NCI-H2227 (cell line): ENCODE measurements around the gene PPP1R15B.

Experiments
- DNase-seq: peaks from one replicate; lab custom pipeline; 2025; ENCODE audit not compliant: unreplicated experiment; lab: John Stamatoyannopoulos, UW

The PPP1R15B gene

DNA sequence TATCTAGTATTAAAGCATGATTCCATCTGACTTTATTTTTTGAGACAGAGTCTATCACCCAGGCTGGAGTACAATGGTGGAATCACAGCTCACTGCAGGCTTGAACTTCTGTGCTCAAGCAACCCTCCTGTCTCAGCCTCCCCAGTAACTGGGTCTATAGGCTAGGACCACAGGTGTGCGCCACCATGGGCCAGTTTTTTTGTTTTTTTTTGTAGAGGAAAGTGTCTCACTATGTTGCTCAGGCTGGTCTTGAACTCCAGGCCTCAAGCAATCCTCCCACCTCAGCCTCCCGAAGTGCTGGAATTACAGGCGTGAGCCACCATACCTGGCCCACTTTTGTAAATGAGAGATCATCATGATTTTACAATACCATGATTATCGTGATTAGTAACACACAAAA lies 9.2 kb downstream of the PPP1R15B start:
- no peak for DNase-seq

DNA sequence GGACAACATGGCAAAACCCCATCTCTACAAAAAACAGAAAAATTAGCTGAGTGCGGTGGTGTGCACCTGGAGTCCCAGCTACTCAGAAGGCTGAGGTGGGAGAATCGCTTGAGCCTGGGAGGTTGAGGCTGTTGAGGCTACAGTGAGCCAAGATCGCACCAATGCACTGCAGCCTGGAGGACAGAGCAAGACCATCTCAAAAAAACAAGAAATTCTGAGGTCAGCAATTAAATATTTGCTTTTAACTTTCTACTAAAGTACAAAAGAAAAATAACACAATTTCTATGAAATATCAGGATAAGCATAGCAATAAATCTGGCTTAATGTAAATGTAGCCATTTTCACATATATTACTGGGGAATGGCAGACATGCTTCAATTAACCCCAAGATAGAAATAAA lies 9.9 kb downstream of the PPP1R15B start:
- no peak for DNase-seq

DNA sequence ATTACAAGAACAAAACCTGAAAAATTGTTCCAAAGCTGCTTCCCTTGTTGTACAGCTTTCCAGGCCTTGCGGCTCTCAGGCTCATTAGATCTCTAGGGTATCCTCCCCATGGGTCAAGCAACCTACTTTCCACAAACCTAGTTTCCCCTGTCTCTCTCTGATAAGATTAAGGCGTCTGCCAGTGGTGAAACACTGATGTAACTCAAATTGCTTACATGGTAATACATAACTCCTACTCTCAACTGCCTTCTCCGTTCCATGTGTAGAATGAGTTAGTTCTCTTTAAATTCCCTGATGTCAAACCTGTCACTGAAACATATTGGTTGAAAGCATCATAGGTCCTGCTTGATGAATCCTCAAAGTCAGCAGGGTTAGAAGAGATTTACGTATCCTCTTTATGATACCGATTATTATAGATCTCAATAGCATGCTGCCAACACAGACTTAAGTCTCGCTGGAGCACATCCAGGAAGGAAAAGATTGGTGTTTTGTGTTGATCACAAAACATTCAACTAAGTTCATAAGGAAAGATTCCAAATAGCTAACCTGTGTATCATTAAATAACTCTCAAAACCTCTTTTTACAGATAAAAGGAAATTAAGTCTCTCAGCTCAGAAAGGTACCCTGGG lies 10.6 kb downstream of the PPP1R15B start:
- no peak for DNase-seq

DNA sequence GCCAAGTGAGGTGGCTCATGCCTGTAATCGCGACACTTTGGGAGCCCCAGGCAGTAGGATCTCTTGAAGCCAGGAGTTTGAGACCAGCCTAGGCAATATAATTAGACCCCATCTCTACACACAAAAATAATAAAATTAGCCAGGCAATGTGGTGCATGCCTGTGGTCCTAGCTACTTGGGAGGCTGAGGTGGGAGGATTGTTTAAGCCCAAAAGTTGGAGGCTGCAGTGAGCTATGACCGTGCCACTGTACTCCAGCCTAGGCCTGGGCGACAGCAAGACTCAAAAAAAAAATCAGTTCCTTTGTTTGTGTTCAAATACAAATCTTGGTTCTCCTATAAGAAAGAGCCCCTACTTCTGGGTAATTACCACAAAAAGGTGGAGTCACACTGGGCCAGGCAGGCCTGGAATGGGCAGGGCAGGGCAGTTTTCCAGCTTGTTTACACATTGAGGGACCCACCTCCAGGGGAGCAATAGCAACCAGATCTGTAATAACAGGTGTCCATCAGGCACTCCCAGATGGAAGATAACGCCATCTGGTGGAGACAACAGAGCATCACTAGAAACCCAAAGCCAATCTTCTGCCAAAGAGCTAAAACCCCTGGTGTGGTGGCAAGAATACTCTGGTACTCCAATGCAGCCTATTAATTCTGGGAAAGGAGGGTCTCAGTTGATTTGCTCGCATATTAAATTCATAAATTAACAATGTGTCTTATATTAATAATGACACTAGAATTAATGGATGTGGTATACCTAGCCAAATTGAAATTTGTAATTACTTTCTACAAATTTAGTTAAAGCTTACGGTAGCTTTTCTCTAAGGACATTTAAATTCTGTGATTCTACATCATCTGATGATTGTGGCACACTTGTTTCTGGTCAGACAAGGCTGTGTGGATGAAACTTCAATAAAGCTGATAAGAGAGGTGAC lies 13.2 kb downstream of the PPP1R15B start:
- DNase-seq: peak; percentile 92

DNA sequence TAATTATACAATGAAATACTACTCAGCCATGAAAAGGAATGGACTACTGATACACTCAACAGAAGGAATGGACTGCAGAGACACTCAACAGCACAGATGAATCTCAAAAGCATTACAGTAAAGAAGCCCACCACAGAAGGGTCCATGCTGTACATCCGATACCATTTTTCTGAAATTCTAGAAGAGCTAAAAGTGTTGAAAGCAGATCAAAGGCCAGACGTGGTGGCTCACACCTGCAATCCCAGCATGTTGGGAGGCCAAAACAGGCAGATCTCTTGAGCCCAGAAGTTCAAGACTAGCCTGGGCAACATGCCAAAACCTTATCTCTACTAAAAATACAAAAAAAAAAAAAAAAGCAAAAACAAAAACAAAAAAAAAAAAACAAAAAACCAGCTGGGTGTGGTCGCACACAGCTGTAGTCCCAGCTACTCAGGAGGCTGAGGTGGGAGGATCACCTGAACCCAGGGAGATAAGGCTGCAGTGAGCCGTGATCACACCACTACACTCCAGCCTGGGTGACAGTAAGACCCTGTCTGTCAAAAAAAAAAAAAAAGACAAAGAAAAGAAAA lies 15.5 kb downstream of the PPP1R15B start:
- DNase-seq: no peak

DNA sequence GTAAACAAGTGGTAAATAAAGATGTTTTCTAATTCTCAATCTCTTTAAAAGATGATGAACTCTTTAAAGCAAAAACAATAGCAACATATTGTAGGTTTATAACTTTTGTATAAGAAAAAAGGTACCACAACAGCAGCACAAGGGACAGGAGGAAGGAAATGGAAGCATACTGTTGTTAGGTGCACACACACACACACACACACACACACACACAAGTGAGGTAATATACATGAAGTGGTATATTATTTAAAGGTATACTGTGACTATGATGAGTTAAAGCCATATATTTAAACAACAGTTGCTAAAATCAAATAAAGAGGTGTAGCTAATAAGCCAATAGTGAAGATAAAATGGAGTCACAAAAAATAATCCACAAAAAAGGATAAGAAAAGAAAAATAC lies 20.0 kb downstream of the PPP1R15B start:
- no peak for DNase-seq

DNA sequence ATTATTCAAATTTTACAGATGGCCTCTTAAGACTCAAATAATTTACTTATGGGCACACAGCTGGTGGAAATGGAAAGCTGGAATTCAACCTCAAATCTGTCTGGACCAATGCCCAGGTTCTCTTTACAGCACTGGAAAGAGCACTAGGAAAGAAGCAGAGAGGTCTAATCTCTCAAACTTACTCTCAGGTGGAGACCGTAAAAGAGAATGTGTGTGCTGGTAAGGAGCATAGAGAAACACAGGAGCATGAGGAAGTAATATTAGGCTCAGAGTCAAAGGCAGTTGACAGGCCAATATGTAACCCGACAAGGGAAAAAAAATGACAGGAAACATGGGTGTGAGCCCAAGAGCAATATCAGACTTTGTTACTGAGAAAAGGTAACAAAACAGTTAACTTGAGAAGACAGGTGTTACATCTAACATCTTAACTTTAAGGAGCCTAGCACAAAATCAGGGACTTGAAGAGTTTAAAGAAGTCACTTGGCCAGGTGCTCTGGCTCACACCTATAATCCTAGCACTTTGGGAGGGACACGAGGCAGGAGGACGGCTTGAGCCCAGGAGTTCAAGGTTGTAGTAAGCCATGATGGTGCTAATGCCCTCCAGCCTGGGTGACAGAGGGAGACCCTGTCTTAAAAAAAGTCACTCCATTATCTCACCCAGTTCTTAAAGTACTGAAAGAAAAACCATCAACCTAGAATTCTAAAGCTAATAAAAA lies 20.7 kb downstream of the PPP1R15B start:
- no peak for DNase-seq

DNA sequence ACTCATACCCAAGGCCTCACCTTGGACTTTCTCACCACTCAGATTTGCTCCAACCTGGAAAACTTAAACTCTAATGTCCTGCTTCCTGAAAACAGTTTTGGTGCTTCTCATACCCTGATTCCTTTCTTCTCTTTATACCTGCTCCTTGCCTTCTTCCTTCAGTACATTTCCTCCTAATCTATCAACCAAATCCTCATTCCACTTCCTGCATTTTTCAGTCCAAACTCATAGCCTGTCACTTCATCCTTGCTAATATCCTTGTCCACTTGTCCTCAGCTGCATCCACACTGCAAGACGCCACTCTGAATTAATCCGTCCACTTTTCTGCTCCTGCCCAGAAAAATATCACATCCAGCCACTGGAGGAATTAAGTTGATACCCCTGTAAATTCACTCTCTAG lies 25.9 kb downstream of the PPP1R15B start:
- DNase-seq: no peak

DNA sequence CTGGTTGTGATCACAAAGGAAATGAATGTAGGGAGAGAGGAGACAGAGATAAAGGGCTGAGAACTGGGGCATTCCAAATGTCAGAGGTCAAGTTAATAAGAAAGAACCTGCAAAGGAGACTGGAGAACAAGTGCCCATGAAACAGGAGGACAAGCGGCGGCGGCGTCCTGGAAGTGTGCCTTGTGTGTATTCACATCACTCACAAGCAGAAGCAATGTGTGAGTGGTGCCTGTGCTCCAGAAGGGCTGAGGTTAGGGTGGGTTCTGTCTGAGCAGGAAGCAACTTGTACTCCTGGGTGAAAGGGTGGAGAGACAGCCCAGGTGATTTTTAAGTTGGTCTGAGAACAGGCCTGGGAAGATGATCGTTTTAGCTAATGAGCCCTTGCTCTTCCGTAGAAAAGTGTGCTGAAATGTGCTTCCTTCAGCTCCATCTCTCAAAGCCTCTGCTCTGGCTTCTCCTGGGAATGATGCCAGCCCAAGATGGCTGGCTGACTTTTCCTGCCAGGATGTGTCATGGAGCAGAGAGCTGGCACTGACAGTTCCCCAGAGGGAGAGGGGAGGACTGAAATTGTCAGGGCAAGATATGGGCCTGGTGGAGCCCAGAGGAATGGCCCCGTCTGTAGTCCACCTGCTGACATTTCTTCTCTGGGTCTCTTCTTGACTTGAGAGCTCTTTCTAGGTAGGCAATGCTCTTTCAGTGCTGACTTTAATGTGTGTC lies 26.8 kb downstream of the PPP1R15B start:
- DNase-seq: no peak

DNA sequence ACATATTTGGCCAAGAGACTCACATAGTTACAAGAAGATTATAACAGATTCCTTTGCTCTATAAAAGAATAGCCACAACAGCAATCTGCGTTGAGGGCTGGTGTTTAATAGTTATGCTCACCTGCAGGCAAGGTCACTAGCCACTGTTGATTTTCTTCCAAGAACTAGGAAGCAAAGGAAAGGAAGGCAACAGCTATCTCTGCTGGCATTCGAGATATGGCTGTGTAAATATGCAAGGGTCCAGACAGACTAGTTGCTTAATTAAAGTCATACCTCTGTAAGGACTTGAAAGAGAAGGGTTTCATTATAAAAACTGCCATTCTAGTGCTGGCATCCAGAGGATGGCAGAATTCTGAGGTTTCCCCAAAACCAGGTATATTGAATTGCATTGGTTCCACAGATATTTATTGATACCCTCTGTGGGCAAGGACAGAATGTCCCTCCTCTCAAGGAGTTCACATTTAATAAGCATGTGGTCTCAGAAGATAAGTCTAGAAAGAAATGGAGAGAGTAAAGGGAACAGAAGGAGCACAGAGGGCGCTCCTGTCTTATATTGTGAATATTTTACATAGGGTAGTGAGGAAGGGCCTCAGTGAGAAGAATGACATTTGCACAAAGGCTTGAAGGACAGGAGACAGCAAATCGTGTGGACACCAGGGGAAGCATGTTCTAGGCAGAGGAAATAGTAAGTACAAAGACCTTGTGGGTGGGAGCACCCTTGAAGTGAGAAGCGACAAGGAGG lies 28.3 kb downstream of the PPP1R15B start:
- DNase-seq: no peak

- no peak for DNase-seq
These were observed 28.9 kb downstream of the PPP1R15B start for GRCh38 chr1:204382714-204383083.

DNA sequence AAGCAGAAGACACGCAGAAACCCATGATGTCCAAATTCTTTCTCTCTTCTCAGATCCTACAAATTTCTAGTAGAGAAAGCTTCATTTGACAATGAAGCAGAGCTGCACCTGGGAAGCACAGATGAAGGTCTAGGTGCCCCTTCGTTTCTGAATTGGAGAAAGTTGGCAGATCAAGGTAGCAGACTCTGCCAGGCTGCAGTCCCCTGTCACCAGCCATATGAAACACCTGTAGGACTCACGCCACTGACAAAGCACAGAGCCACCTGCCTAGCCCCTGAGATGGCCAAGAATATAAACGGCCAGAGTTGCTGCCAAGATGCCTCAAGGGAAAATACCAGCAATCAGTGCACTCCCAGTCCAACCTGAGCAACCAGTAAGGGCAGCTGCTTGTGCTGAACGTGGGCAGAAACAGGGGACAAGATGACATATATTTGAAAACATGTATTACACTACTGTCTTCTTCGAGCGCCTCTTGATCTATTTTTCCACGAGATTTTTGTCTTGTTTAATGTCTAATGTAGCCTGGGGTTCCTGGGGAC lies 31.3 kb downstream of the PPP1R15B start:
- no peak for DNase-seq

- peak; percentile 74 for DNase-seq
These were observed 33.6 kb downstream of the PPP1R15B start for GRCh38 chr1:204377800-204378668.

DNA sequence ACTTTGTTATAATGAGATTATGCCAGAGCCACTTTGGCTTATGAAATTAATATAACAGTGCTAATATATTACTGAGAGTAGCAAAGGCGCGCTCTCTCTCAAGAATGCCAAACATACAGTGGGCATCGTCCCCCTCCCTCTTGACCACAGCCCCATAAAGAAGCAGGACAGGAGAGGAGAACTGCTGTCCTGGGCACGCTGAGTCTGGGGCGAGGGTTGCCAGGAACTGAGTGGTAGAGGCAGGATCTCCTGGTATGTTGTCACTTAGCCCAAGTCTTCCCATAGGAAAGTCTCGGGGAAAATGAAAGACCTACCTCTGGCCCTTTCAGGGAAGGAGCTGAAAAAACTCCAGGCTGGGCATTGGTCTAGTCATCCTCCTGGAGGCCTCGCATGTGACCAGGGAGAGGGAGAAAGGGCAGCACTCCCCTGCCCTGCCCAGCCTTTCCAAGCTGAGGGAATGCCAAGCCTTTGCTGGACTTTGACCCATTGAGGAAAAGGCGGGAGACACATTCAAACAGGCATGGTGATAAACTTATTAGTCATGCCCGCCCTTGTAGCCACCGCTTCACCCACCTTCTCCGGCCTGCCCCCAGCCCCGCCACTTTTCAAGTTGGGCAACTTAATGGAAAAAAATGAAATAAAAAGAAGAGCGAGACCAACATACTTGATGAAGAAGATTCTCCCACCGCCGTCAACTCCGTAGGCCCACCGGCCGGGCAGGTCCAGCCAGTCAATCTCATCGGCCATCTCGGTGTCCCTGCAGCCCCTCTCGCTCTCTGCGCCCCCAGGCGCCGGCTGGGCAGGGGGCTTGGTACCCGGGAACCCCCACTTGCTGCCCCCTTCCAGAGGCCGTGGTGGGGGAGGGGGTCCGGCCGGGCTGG lies 34.5 kb downstream of the PPP1R15B start:
- DNase-seq: no peak

GRCh38 chr1:204376465-204376864 lies 35.2 kb downstream of the PPP1R15B start:
- no peak for DNase-seq

GRCh38 chr1:204373911-204374310 lies 37.7 kb downstream of the PPP1R15B start:
- no peak for DNase-seq

DNA sequence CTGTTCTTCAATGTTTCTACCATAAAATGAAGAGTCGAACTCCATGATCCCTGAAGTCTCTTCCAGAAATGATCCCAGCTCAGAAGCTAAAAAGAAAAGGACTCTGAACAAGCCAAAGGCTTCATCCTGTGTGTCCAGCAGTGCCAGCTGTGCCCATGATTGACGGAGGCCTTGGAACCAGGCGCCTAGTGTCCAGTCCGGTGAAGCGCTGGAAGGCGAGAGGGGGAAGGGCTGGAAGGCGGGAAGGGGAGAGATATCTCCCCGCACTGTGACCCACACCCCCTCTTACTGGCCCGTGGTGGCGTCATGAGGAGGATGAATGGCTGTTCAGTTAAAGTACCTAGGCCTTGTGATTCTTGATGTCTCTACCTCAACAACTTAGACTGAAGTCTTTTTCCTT lies 41.4 kb downstream of the PPP1R15B start:
- DNase-seq: no peak
